Limb (tissue), 2 donors: Measurements from ENCODE around the gene FOXP1.
A peak's percentile ranks its signal among the peaks of the same experiment; 100 is the strongest.

Source experiments
- DNase-seq, 2 donors: peaks; one replicate each; pipeline ENCODE4 v3.0.0-alpha.2; 2016; ENCODE audit errors: extremely low spot score in 2 of 2

Gene FOXP1

GRCh38 chr3:71219744-71220638, 363.5 kb downstream of the FOXP1 start:
- no peak for DNase-seq

- no peak for DNase-seq
These were observed 365.0 kb downstream of the FOXP1 start for GRCh38 chr3:71218508-71218907.

- no peak for DNase-seq
These were observed 365.8 kb downstream of the FOXP1 start for GRCh38 chr3:71217640-71218222.

GRCh38 chr3:71215351-71215750, 368.2 kb downstream of the FOXP1 start:
- DNase-seq = no peak

GRCh38 chr3:71214797-71215196, 368.7 kb downstream of the FOXP1 start:
- DNase-seq = no peak

- no peak for DNase-seq
These were observed 369.5 kb downstream of the FOXP1 start for GRCh38 chr3:71214016-71214415.

GRCh38 chr3:71211083-71211482, 372.4 kb downstream of the FOXP1 start:
- no peak for DNase-seq

- DNase-seq = no peak
These were observed 373.1 kb downstream of the FOXP1 start for GRCh38 chr3:71210257-71211007.

GRCh38 chr3:71208211-71209095, 375.1 kb downstream of the FOXP1 start:
- DNase-seq = no peak

- DNase-seq = no peak
These were observed 375.9 kb downstream of the FOXP1 start for GRCh38 chr3:71207632-71208031.

GRCh38 chr3:71206305-71207165, 377.0 kb downstream of the FOXP1 start:
- no peak for DNase-seq

GRCh38 chr3:71203727-71204488, 379.6 kb downstream of the FOXP1 start:
- DNase-seq = no peak

GRCh38 chr3:71202848-71203533, 380.5 kb downstream of the FOXP1 start:
- DNase-seq = no peak

- DNase-seq = peak; percentile 67 to 71
These were observed 381.6 kb downstream of the FOXP1 start for GRCh38 chr3:71201939-71202338.

GRCh38 chr3:71197841-71198565, 385.5 kb downstream of the FOXP1 start:
- DNase-seq = no peak

GRCh38 chr3:71195492-71195891, 388.0 kb downstream of the FOXP1 start:
- no peak for DNase-seq

- no peak for DNase-seq
These were observed 388.7 kb downstream of the FOXP1 start for GRCh38 chr3:71194785-71195184.

GRCh38 chr3:71191031-71191482, 392.5 kb downstream of the FOXP1 start:
- no peak for DNase-seq
